Panc1 (cell line): Measurements from ENCODE around the gene MTG1. TPM values are rescaled to one million over a fixed set of nuclear protein-coding genes. Genes with fewer than 3 reads are reported as not detected.
"Not testable (repeated sequence)": the region's sequence is repeated elsewhere in the genome, so short reads cannot be mapped to it uniquely, and the experiment has no call there.

Experiments
- ATAC-seq: fragments of 200-7000 bp; cut with Tn5 transposase; 2 replicates; pipeline ENCODE4 v1.9.1; 2020; ENCODE audit warnings: mild to moderate bottlenecking, moderate library complexity
- BruUV-seq: library from RNA; stranded (reverse); fragments of 400-500 nt; replicated peaks from 2 replicates; lab custom pipeline; 2021; lab: Mats Ljungman, UMichigan
- CTCF ChIA-PET: fragments of 300-600 bp; sonication (Branson Sonifier 250); formaldehyde crosslinking; loops from one replicate; lab custom pipeline; 2022; ENCODE audit warnings: antibody characterized with exemption; lab: Charles Lee
- POLR2A ChIA-PET: fragments of 300-600 bp; sonication (Branson Sonifier 250); formaldehyde crosslinking; loops from one replicate; lab custom pipeline; 2022; ENCODE audit warnings: antibody characterized with exemption; lab: Charles Lee
- DNase-seq: peaks from one replicate; pipeline ENCODE4 v3.0.0-alpha.2; 2010; ENCODE audit warnings: low read depth, low spot score
- H3K27ac ChIP-seq: 2 replicates; pipeline ENCODE4 v1.5.1; 2011; ENCODE audit warnings: mild to moderate bottlenecking, low read length, inconsistent platforms
- H3K27me3 ChIP-seq: fragments of 200-500 bp; sonication (Bioruptor generic); 2 replicates; pipeline ENCODE4 v1.6.0; 2014; ENCODE audit warnings: low read length, inconsistent platforms; ENCODE audit not compliant: control insufficient read depth, insufficient read depth
- H3K36me3 ChIP-seq: fragments of 200-500 bp; sonication (Bioruptor generic); 2 replicates; pipeline ENCODE4 v1.5.1; 2014; ENCODE audit warnings: inconsistent platforms, mild to moderate bottlenecking, low read length, moderate library complexity; ENCODE audit not compliant: control insufficient read depth, insufficient read depth
- H3K4me1 ChIP-seq: 2 replicates; pipeline ENCODE4 v1.5.1; 2011; ENCODE audit warnings: inconsistent platforms, mild to moderate bottlenecking, low read length, moderate library complexity; ENCODE audit not compliant: control insufficient read depth, insufficient read depth
- H3K4me3 ChIP-seq, 2 experiments: 2 replicates each; pipeline ENCODE4 v1.5.1; 2011 to 2012; ENCODE audit warnings: low read depth in 2 of 2, low read length in 2 of 2, mild to moderate bottlenecking in 2 of 2, inconsistent platforms in 1 of 2, moderate library complexity in 1 of 2
- H3K9me3 ChIP-seq: fragments of 200-500 bp; sonication (Bioruptor generic); 2 replicates; pipeline ENCODE4 v1.5.1; 2014; ENCODE audit warnings: low read depth, mild to moderate bottlenecking, inconsistent platforms, low read length, moderate library complexity; ENCODE audit not compliant: control insufficient read depth, insufficient read depth
- POLR2AphosphoS5 ChIP-seq: IDR thresholded peaks from 2 replicates; pipeline ENCODE4 v1.6.1; 2012; ENCODE audit warnings: mild to moderate bottlenecking, low read depth, low read length, moderate library complexity
- SIN3A ChIP-seq: IDR thresholded peaks from 2 replicates; pipeline ENCODE4 v1.6.1; 2012; ENCODE audit warnings: low read depth, mild to moderate bottlenecking, low read length, moderate library complexity, borderline replicate concordance; ENCODE audit not compliant: insufficient read depth
- TCF7L2 ChIP-seq: IDR thresholded peaks from 2 replicates; pipeline ENCODE4 v1.6.1; 2011; ENCODE audit warnings: mild to moderate bottlenecking, low read depth, low read length, inconsistent platforms
- in situ Hi-C: cut with HindIII; loops from 2 replicates; pipeline ENCODE4 v1.10.0; 2016; ENCODE audit warnings: low sequenced_read_pairs, low pct_unique_long_range_greater_than_20kb
- intact Hi-C: fragments of 100-400 bp; cut with micrococcal nuclease; formaldehyde crosslinking; loops from one replicate; pipeline ENCODE4 v1.10.0; 2022; ENCODE audit not compliant: unreplicated experiment
- total RNA-seq: library from RNA; stranded (reverse); gene quantifications from one replicate; pipeline ENCODE4 v1.2.1, GENCODE V29; 2021; ENCODE audit not compliant: unreplicated experiment
- TF ChIP-seq, protein P1 (sequence below): fragments of 450-650 bp; IDR thresholded peaks from 2 replicates; pipeline ENCODE4 v1.5.1; 2017; ENCODE audit warnings: mild to moderate bottlenecking
- TF ChIP-seq, protein P2 (sequence below), 2 experiments: IDR thresholded peaks; 2 replicates each; pipeline ENCODE4 v1.6.1; 2011 to 2012; ENCODE audit warnings: low read depth in 2 of 2, control low read depth in 1 of 2, low read length in 1 of 2, mild to moderate bottlenecking in 1 of 2, moderate library complexity in 1 of 2; ENCODE audit not compliant: insufficient read depth in 1 of 2

The MTG1 gene
- total RNA-seq, 1 experiment from 2014 or later = 96.4 TPM

DNA sequence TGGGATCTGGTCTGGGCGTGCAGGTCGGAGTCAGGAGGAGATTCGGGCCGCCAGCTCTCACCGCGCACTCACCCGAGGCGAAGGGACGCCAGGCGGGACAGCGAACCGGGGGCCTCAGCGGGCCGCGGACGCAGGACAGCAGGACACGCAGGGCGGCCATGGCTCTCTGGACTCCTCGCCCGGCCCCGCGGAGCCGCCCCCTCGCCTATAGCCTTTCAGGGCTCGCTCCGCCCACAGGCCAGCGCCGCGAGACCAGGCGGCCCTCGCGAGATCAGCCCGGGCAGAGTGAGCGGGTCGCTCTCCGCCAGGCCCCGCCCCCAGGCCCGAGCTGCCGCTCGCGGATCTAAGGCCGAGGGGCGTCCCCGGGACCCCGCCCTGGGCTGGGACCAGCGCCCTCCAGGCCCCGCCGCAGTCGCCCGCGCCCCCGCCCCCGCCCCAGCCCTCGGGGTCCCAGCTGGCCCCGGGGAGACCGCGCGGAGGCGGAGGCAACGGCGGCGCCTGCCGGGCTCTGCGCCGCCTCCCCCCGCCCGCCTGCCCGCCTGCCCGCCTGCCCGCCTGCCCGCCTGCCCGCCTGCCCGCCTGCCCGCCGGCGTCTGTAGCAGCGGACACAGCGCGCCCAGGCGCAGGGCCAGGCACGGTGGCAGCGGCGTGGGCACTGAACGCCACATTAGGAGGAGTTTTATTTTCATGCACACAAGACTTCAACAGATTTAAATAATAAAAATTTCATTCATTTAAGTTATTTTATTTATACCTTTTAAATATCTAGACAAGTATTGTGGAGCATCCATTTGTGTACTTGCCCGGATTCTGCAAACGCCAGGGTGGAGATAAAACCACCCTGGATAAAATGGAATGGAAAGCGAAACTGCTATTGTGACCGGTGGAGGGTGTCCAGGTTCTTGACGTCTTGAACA is 20.5 kb upstream of the MTG1 start, which contains the start of gene ECHS1:
Gene ECHS1 (minus strand): TSS at position 181 of the 917 bp plus-strand sequence. CDS start 21 bp downstream, at position 160.
- POLR2A ChIA-PET = no interaction called here
- peaks cover 10% of the 10 kb centered on the region; the same call in 1 of the 2 replicates for H3K36me3 ChIP-seq
- ATAC-seq = peak; percentile 98
- TF ChIP-seq, protein P1, sequence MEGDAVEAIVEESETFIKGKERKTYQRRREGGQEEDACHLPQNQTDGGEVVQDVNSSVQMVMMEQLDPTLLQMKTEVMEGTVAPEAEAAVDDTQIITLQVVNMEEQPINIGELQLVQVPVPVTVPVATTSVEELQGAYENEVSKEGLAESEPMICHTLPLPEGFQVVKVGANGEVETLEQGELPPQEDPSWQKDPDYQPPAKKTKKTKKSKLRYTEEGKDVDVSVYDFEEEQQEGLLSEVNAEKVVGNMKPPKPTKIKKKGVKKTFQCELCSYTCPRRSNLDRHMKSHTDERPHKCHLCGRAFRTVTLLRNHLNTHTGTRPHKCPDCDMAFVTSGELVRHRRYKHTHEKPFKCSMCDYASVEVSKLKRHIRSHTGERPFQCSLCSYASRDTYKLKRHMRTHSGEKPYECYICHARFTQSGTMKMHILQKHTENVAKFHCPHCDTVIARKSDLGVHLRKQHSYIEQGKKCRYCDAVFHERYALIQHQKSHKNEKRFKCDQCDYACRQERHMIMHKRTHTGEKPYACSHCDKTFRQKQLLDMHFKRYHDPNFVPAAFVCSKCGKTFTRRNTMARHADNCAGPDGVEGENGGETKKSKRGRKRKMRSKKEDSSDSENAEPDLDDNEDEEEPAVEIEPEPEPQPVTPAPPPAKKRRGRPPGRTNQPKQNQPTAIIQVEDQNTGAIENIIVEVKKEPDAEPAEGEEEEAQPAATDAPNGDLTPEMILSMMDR = no peak
- peak; percentile 91; the same call in 1 of the 2 replicates for TF ChIP-seq SIN3A
- peak; percentile 88 for TF ChIP-seq POLR2AphosphoS5
- no peaks in the 10 kb centered on the region for H3K9me3 ChIP-seq
- CTCF ChIA-PET = no interaction called here
- in situ Hi-C loops (no loop called here), intact Hi-C loops (no loop called here)
- no TSS peak for BruUV-seq
- H3K4me3 ChIP-seq = peak within 1 kb of the TSS; percentile 57 to 59
- H3K4me1 ChIP-seq = peaks cover 9% of the 10 kb centered on the region
- peak; percentile 55 for DNase-seq
- peak within 1 kb of the TSS; percentile 86 for H3K27ac ChIP-seq
- H3K27me3 ChIP-seq = no peaks in the 10 kb centered on the region

DNA sequence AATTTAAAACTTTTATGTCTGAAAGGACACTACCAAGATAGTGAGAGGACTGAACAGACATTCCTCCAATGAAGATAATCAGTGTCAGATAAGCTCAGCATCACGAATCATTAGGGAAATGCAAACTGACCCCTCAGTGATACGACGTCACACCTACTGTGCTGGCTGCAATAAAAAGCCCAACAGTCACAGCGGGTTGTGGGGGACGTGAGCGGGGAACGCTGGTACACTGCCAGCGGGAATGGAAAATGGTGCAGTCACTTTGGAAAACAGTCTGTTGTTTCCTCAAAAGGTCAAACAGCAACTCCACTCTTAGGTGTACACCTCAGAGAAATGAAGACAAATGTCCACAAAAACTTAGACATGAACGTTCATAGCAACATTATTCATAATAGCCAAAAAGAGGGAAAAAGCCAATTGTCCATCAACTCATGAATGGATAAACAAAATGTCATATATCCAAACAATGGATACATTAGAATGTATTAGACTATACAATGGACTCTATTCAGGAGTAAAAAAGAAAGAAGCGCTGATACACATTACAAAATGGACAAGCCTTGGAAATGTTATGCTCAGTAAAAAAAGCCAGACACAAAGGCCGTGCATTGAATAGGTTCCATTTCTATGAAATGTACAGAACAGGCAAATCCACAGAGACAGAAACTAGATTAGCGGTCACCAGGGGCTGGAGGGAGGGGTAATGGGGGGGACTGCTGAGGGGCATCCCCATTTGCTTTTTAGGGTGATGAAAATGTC is 18.4 kb upstream of the MTG1 start:
- in situ Hi-C loops = no loop called here
- TF ChIP-seq TCF7L2 (no peak), POLR2AphosphoS5 (no peak), SIN3A (no peak)
- TF ChIP-seq, protein P2, sequence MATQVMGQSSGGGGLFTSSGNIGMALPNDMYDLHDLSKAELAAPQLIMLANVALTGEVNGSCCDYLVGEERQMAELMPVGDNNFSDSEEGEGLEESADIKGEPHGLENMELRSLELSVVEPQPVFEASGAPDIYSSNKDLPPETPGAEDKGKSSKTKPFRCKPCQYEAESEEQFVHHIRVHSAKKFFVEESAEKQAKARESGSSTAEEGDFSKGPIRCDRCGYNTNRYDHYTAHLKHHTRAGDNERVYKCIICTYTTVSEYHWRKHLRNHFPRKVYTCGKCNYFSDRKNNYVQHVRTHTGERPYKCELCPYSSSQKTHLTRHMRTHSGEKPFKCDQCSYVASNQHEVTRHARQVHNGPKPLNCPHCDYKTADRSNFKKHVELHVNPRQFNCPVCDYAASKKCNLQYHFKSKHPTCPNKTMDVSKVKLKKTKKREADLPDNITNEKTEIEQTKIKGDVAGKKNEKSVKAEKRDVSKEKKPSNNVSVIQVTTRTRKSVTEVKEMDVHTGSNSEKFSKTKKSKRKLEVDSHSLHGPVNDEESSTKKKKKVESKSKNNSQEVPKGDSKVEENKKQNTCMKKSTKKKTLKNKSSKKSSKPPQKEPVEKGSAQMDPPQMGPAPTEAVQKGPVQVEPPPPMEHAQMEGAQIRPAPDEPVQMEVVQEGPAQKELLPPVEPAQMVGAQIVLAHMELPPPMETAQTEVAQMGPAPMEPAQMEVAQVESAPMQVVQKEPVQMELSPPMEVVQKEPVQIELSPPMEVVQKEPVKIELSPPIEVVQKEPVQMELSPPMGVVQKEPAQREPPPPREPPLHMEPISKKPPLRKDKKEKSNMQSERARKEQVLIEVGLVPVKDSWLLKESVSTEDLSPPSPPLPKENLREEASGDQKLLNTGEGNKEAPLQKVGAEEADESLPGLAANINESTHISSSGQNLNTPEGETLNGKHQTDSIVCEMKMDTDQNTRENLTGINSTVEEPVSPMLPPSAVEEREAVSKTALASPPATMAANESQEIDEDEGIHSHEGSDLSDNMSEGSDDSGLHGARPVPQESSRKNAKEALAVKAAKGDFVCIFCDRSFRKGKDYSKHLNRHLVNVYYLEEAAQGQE (IDR thresholded peaks at IDR 0.05; ENCODE audit: insufficient read depth in 1 of 2, low read depth in 2 of 2, low read length in 1 of 2) = no peak
- Histone ChIP-seq H3K27me3 (no peaks in the 10 kb centered on the region), H3K27ac (no peak overlapping the region), H3K4me1 (peaks cover 12% of the 10 kb centered on the region), H3K36me3 (no peaks in the 10 kb centered on the region), H3K4me3 (no peak overlapping the region), H3K9me3 (no peaks in the 10 kb centered on the region)
- no peak for ATAC-seq
- no peak for DNase-seq
- ChIA-PET POLR2A (no interaction called here), CTCF (no interaction called here)
- intact Hi-C loops = no loop called here
- no TSS peak for BruUV-seq

DNA sequence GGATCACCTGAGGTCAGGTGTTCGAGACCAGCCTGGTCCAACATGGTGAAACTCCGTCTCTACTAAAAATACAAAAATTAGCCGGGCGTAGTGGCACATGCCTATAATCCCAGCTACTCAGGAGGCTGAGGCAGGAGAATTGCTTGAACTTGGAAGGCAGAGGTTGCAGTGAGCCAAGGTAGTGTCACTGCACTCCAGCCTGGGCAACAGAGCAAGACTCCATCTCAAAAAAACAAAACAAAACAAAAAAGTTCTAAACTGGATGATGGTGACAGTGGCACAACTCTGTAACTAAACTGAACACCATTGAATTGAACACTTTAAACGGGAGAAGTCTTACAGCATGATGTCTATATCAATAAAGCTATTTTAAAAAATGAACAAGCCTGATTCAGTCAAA is 17.8 kb upstream of the MTG1 start:
- in situ Hi-C loops, intact Hi-C loops, DNase-seq, POLR2A ChIA-PET, BruUV-seq, H3K27ac ChIP-seq, H3K36me3 ChIP-seq, H3K27me3 ChIP-seq, H3K9me3 ChIP-seq, CTCF ChIA-PET, ATAC-seq, H3K4me3 ChIP-seq: not testable (repeated sequence)
- H3K4me1 ChIP-seq = peaks cover 12% of the 10 kb centered on the region
